HG03378 (cell line): ENCODE data around the gene HDAC3.

Experiments
- ATAC-seq: cut with Tn5 transposase; IDR thresholded peaks from one replicate; pipeline ENCODE4 v1.9.1; 2021; ENCODE audit warnings: mild to moderate bottlenecking, moderate library complexity; ENCODE audit not compliant: unreplicated experiment

HDAC3 gene

DNA sequence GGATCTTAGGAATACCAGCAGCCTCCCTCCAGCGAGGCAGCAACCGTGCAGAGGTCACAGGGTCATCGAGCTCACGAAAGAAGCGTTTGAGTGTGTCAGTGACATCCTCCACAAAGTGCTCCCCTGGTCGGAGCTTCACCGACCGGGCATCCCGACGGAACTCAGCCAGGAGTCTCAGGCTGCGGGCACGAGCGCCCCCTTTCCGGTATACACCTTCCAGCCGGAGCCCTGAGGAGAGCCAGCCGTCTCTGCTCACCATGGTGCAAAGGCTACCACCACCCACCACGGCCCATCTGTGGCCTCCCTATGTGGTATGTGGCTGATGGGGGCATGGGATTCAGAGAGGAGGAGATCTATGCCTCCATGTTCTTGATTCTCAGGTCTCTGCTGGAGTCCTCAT lies 25.4 kb upstream of the HDAC3 start:
- no peak for ATAC-seq

DNA sequence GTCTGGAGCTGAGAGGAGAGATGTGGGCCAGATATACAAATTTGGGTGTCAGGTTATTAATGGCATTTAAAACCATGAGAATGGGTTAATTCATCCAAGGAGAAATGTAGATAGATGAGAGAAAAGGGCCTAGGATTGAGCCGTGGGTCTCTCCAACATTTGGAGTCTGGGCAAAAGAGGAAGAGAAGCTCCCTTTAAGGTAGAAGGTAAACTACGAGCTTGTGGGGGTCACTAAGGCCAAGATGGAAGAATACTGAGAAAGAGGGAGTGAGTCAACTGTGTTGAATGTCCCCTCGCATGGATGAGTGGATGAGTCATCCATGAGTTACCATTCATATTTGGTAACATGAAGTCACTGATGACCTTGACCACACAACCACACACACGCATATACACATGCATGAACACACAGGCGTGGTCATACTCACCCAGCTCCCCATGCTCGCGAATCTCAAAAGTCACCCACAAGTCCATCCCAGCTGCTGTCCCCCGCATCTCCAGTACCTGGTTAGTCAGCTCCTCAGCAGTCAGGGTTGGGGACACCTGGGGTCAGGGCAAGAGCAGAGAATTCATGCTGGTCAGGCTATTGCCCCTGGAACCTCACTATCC lies 21.4 kb upstream of the HDAC3 start:
- ATAC-seq: no peak

DNA sequence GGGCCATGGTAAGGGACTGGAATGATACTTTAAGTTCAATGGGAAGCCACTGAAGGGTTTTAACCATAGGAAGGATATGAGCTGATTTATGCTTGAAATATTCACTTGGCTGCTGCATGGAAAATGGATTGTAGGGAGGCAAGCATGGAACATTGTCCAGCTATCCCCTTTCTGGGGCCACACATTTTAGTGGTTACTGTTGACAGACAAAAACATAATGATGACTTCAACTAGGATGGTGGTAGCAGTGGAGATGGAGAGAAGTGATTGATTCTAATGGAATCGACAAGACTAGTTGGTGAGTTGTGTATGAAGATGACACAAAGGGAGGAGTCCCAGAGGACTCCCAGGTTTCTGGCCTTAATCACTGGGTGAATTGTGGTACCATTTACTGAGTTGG lies 20.8 kb upstream of the HDAC3 start:
- ATAC-seq: no peak

DNA sequence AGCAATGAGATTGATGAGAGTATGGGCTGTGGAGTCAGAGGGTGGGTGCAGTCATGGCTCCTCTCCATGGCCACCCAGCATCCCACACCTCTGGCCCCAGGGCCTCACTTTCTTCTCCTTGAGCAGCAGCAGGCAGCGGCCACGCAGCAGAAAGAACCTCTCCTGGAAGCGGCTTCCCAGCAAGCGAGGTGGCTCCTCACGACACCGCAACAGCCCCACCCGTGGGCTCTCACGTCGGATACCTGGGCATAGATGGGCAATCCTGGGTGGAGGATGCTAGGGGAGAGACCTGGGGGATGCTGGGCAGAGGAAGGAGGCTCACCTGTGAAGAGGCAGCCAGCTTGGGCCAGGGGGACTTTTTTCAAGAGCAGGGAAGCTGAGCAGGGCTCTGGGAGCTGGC lies 19.7 kb upstream of the HDAC3 start:
- ATAC-seq: no peak

DNA sequence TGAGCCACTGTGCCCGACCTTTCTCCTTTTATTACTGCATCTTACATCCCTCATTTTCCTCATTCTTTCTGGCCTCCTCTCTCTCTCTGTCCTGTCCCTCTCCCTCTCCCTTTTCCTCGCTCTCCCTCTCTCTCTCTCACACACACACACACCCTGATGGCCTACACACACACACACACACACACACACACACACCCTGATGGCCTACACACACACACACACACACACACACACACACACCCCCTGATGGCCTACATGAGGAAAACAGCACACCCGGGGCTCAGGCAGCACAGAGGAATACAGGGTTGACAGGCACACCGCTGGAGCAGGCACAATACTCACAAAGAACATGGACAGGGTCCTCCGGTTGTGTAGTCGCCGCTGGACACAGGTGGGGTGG lies 18.4 kb upstream of the HDAC3 start:
- ATAC-seq: no peak

DNA sequence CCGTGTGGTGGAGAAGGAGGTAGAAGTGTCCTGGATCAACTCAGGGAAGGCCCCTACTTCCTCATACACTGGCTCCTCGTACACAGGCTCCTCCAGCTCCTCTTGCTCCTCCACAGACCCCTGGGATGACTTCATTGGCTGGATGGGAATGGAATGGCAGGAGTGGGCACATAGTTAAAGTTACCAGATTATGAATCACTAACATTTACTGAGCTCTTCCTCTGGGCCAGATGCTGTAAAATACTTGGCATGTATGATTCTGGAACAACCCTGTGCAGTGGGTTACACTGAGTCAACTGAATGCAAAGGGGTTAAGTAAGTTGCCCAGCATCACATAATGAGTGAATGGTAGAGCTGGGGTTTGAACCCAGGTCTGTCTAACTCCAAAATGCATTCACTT lies 17.6 kb upstream of the HDAC3 start:
- ATAC-seq: no peak

DNA sequence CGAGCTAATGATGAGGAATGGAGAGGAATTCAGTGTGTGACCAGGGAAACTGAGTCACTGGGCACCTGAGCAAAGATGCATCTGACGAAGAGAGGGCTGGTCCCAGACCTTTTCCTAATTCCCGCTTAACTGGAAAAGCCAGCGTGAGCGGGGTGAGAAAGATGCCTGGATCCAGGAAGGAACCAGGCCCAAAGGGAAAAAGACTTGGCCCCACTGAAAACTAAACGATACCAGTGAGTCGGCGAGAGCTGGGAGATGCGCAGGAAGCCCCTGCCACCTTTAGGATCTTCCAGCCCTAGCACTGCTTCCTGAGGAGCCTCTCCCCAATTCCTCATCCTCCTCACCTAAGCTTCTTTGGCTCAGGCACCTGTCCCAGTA lies 15.1 kb upstream of the HDAC3 start:
- no peak for ATAC-seq

DNA sequence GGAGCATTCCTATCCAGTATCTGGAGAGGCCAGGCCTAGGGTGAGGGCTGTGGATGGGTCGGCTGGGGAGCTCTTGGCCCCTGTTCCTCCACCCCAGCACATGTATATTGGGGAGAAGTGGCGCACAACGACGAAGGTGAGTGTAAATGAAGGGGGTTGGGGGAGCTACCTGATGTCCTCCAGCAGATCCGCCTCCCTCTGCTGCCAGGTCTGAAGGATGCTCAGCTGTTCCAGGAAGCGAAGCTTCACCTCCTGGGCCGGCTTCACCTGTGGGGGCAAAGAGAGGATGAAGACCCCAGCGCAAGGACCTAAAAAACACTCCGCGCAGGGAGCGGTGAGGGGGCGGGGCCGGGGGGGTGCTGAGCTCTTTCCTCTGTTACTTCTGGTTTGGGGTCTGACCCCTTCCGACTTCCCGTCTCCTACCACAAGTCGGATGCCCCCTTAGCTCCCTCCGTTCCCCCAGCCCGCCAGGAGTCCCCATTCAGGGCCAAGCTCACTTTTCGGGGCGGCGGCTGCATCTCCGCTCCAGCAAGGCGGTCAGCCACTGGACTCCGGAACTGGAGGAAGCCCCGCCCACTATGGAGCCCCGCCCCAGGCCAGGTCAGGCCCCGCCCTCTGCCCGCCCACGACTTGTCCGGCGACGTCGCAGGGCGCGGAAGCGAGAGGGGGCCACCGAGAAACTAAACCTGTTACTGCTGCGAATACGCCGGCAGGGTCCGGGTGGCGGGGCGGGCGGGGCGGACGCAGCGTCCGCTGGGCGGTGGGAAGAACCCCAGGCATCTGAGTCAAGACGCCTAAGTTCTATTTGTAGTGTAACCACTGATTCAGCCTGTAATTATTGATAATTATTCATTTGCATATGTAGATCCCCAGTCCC lies 14.4 kb upstream of the HDAC3 start, which contains the start of gene FCHSD1:
Gene FCHSD1, minus strand, starts transcription at position 568 of the 877 bp plus-strand sequence. Its CDS starts 50 bp downstream, at position 518.
- peak; percentile 68 for ATAC-seq

DNA sequence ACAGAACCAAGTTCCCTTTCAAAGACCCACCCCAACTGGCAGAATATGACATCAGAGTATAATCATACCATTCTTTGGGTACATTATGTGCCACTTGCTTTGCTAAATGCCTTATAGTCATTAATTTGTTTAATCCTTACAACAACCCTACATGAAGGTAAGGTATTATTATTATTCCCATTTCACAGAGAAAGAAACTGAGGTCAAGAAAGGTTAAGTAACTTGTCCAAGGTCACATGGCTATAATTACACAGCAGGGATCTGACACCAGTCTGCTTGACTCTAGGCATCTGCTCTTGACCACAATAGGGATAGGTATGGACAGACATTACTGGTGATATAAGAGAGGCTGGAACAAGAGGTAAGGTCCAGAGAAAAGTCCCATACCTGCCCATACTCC lies 13.3 kb upstream of the HDAC3 start:
- ATAC-seq: no peak

DNA sequence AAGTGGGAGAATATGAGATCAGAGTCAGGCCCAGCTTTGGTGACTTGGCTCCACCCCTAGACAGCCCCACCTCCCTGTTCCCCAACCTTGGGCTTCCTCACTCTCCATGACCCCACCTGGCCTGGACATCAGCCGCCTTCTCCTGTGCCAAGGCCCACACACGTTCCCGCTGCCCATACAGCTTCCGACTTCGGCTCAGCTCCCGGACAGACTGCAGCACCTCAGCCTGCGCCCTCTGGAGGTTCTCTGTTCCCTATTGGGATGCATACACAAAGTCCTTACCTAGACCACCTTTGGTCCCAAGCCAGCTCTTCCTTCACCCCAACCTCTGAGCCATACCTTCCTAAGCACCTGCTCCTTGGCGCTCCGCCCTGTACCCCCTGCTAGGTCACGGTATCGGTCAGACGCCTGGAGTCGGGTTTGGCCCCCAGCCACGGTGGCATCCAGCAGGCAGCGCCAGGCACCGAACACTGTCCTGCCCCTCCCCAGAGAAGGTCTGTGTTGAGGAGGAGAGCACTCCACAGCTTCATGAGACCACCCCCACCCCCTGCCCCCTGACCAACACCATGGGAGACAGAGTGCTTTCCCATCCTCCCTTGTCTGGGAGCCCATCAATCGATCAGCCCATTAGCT lies 12.5 kb upstream of the HDAC3 start:
- no peak for ATAC-seq

DNA sequence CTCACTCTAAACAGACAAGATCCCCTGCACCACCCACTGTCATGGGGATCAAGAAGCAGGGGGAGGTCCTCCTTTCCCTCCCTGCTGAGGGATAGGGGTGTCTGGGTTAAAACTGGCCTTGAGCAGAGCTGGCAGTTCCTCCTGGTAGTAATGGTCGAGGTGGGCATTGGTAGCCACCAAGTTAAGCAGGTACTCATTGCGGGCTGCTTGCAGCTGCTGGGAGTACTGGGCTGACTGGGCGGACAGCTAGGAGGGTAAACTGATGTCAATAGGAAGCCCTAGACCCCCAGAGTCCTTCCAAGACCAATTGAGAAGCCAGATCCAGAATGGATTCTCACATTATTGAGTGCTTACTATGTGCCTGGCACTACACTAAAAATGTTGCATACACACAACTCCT lies 11.2 kb upstream of the HDAC3 start:
- ATAC-seq: no peak

DNA sequence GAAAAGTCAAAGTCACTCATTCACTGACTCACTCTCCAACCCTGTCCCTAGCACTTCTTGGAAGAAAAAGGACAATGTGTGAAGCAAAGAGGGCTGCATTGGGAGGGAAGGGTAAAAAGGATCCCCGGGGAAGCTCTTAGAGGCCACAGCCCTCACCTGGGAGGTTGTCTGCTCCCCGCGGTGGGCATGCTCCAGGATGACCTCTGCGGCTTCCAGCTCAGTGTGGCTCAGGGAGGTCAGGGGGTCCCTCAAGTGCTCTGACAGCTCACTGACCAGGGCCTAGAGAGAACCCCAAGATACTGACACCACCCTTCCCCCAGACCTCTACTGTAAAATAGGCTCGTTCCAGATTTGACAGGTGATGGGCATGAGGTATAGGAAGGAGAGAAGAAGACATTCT lies 10.6 kb upstream of the HDAC3 start:
- ATAC-seq: no peak

DNA sequence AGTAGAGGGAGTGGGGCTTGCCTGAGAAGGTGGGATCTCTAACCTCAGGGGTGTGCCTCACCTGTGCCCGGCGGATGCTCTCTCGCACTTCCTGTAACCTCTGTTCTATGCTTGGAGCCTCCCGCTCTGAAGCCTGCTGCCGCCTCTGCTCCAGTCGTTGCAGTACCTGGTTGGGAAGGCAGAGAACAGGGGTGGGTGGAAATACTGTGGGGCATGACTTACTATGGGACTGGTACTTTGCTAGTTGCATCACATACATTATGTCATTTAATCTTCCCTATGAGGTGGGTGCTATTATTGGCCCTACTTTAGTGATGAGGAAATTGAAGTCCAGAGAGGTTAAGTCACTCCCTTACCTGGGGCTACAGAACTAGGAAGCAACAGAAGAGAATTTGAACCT lies 9.4 kb upstream of the HDAC3 start:
- no peak for ATAC-seq

DNA sequence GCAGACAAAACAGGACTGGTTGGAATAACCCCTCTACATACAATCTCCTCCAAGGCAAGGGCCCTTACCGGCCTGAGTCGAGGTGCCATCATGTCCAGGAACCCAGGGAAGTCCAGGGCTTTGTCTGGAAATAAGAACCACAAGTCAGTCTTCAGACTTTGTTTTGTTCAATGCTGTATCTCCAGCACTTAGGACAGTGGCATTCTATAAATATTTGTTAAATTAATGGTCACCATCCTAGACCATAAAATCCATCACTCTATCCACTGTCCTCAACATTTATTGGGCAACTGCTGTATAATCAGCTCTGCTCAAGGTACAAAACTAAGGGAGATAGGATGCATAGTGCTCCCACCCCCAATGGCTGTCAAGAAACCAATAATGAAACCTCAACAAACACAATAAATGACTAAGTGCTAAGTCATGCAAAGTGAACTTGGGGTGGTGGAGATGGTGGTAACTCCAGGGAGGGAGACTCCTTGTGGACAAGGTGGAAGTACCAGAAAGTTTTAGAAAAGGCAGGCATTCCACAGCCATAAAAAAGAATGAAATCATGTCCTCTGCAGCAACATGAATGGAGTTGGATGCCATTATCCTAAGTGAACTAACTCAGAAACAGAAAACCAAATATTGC lies 5.1 kb upstream of the HDAC3 start:
- peak; percentile 53 for ATAC-seq

DNA sequence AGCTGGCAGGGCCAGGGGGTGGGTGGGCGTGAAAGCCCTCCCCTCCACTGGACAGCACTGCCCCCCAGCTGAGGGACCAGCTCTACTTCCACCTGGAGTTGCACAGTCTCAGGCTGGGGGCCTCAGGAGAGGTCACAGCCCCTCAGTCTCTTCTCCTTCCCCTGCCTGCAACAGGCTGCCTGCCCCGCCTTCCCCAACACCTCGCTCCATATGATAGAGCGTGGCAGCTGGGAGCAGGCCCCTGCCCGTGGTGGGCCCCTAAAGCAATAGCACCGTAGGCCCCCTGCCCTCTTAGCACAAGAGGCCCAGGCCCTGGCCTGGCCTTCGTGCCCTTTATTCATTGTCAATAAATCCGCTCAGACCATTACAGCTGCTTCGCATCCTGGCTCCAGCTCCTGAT lies 4.0 kb upstream of the HDAC3 start:
- ATAC-seq: no peak

DNA sequence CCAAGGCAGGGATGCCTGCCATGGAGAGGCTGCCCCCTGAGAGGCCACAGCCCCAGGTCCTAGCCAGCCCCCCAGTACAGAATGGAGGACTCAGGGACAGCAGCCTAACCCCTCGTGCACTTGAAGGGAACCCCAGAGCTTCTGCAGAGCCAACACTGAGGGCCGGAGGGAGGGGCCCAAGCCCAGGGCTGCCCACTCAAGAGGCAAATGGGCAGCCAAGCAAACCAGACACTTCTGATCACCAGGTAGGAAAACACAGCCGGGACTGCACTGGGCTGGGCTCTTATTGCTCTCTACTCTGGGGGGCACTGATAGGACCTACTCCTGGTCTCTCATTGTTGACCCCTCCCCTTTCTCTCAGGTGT lies 3.4 kb upstream of the HDAC3 start:
- no peak for ATAC-seq

DNA sequence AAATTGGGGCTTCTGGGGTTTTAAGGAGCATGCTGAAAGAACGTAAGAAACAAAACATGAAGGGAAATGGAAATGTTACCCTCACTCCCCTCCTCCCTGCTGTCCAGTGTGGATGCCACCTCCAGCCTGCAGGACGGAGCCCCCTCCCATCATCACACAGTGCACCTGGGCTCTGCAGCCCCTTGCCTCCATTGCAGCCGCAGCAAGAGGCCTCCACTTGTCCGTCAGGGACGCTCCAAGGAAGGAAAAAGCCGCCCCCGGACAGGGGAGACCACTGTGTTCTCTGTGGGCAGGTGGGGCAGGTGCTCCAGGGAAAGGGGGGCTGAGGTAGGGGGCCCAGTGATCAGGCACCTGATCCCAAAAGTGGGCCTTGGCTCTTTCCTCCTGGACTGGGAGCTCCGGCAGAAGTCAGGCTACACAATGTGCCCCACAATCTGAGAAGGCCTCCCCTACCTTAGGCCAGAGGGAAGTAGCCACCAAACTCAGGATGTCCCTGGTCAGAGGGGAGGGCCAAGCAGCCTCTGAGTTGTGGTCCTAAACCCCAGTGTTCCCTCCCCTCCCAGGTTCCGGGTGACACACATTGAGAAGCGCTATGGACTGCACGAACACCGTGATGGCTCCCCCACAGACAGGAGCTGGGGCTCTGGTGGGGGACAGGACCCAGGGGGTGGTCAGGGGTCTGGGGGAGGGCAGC lies 2.9 kb upstream of the HDAC3 start:
- no peak for ATAC-seq

DNA sequence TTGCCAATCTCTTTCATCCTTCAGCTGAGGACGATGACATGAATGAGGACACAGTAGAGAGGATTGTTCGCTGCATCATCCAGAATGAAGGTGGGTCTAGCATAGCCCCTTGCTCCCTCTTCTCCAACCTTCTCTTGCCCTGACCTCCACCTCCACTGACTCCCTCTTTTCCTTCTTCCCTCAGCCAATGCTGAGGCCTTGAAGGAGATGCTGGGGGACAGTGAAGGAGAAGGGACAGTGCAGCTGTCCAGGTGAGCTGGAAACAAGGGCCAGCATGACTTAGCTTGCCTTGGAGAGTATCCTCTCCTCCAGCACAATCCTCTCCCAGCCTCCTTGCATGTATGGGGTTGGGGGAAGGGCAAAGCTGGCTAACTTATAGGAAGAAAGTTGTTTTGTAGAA lies 2.1 kb upstream of the HDAC3 start:
- no peak for ATAC-seq

DNA sequence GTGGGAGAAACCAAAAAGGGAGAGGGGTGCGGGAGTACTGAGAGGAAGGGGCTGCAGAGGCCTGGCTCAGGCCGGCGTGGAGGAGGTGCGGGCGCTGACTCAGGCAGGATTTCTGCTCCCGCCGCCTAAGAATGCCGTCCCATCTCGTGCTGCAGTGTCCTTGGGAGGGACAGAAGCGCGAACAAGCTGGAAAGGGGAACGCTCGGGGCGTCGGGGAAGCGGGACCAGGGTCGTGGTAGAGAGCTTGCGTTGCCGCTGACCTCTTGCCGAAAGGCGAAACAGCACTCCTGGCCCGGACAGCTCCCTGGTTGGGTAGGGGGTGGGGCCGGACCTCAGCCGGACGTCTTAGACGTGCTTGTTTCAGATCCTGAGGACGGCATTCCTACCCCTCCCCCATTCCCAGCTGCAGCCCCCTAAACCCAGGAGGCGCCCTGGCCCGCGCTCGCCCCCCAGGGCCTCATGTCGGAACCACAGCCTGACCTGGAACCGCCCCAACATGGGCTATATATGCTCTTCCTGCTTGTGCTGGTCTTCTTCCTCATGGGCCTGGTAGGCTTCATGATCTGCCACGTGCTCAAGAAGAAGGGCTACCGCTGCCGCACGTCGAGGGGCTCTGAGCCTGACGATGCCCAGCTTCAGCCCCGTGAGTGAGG lies 1.2 kb upstream of the HDAC3 start:
- ATAC-seq: peak; percentile 29

DNA sequence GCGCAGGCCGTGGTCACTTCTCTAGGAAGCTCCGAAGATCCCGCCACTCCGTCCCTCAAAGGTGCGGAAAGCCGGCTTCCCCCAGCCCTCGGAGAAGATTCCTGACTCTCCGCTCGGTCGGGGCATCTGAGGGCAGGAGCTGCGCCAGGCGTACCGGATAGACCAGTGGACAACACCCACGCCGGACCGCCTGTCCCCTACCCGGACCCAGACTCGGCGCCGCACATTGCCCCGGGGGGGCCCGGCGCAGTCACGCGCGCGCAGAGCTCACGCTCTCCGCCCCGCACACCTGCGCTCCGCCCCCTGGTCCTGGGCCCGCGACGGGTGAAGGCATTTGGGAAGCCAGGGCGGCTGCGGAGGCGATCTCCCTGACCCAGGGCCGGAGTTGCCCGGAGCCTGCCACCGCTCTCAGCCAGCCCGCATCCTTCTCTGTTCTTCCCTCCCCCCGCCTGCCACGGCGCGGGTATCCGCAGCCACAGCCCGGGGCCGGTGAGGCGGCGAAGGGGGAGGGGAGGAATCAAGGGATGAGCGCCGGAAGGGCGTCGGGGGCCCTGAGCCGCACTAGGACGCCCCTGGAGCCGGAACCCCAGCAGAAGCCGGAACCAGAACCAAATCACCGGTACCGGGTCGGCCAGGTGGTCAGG lies 596 bp upstream of the HDAC3 start:
- peak; percentile 5 for ATAC-seq
